K562 (cell line): ENCODE measurements around the gene RBKS. TPM values are rescaled to one million over a fixed set of nuclear protein-coding genes. Genes with fewer than 3 reads are reported as not detected.

ENCODE experiments used
- ATAC-seq: fragments of 200-7000 bp; cut with Tn5 transposase; 3 replicates; pipeline ENCODE4 v1.9.1; 2020; ENCODE audit warnings: moderate library complexity
- BruUV-seq: library from RNA; stranded (reverse); fragments of 400-500 nt; replicated peaks from 2 replicates; lab custom pipeline; 2021; lab: Mats Ljungman, UMichigan
- CTCF ChIA-PET: fragments of 300-600 bp; formaldehyde crosslinking; extraction: SDS; loops from one replicate; lab custom pipeline; 2021; ENCODE audit warnings: low intra/inter-chr PET ratio; lab: Yijun Ruan, JAX
- POLR2A ChIA-PET: fragments of 300-600, 350-650 bp; sonication (Branson Sonifier 250); formaldehyde crosslinking; extraction: SDS; loops from one replicate; lab custom pipeline; 2021; ENCODE audit warnings: antibody characterized with exemption, inconsistent platforms; lab: Yijun Ruan, JAX
- DNase-seq, 4 experiments: peaks; one replicate each; pipeline versions ENCODE4 v3.0.0 to v3.0.0-alpha.2; 2011 to 2018; ENCODE audit warnings: low spot score in 3 of 4, mixed read lengths in 3 of 4; ENCODE audit errors: extremely low read depth in 1 of 4
- FAIRE-seq: peaks from 2 replicates; lab custom pipeline; 2011; peaks lifted over from hg19 to GRCh38; lab: Jason Lieb, UNC
- H2AFZ ChIP-seq: 2 replicates; pipeline ENCODE4 v1.6.0; 2011; ENCODE audit warnings: low read depth, low read length, control low read depth, inconsistent platforms
- H3K27ac ChIP-seq: fragments of 200-600 bp; 3 replicates; pipeline ENCODE4 v1.8.0; 2011; ENCODE audit warnings: low read depth, mild to moderate bottlenecking, control low read depth, inconsistent platforms, low read length, moderate library complexity, mixed read lengths; ENCODE audit errors: extremely low read depth
- H3K27me3 ChIP-seq, 2 experiments: fragments of 300-600 bp in 1 of 2; 2 replicates in 1 of 2; 3 replicates in 1 of 2; pipeline versions ENCODE4 v1.6.0 to v1.8.0; 2011; ENCODE audit warnings: inconsistent platforms in 2 of 2, low read length in 2 of 2, mild to moderate bottlenecking in 1 of 2, mixed read lengths in 1 of 2, moderate library complexity in 1 of 2; ENCODE audit not compliant: control insufficient read depth in 2 of 2, insufficient read depth in 2 of 2
- H3K36me3 ChIP-seq: fragments of 300-600 bp; 3 replicates; pipeline ENCODE4 v1.8.0; 2011; ENCODE audit warnings: mild to moderate bottlenecking, low read length, inconsistent platforms; ENCODE audit not compliant: control insufficient read depth, insufficient read depth
- H3K4me1 ChIP-seq, 2 experiments: fragments of 200-600 bp in 1 of 2; replicated peaks in 1 of 2; 2 replicates in 1 of 2; 3 replicates in 1 of 2; pipeline versions ENCODE4 v1.5.1 to v1.8.0; 2011; ENCODE audit warnings: inconsistent platforms in 2 of 2, low read length in 2 of 2, mild to moderate bottlenecking in 1 of 2, mixed read lengths in 1 of 2, moderate library complexity in 1 of 2; ENCODE audit not compliant: control insufficient read depth in 2 of 2, insufficient read depth in 2 of 2
- H3K4me2 ChIP-seq: 2 replicates; pipeline ENCODE4 v1.6.1; 2011; ENCODE audit warnings: low read length, control low read depth, inconsistent platforms, mixed read lengths; ENCODE audit not compliant: insufficient read depth
- H3K4me3 ChIP-seq: fragments of 200-600 bp; sonication (generic), shearing (Covaris generic); 2 replicates; pipeline ENCODE4 v1.5.1; 2016; ENCODE audit warnings: control low read depth, inconsistent platforms
- H3K79me2 ChIP-seq: fragments of 200-600 bp; 3 replicates; pipeline ENCODE4 v1.8.0; 2011; ENCODE audit warnings: low read length, inconsistent platforms; ENCODE audit not compliant: control insufficient read depth, insufficient read depth
- H3K9ac ChIP-seq, 2 experiments: 2 replicates each; pipeline versions ENCODE4 v1.6.0 to v1.6.1; 2011; ENCODE audit warnings: low read depth in 2 of 2, low read length in 2 of 2, control low read depth in 1 of 2, inconsistent platforms in 1 of 2, mild to moderate bottlenecking in 1 of 2, mixed read lengths in 1 of 2; ENCODE audit not compliant: insufficient read depth in 1 of 2
- H3K9me1 ChIP-seq: one replicate; pipeline ENCODE4 v1.6.0; 2011; ENCODE audit warnings: inconsistent platforms, mild to moderate bottlenecking, low read length, moderate library complexity; ENCODE audit not compliant: control insufficient read depth, insufficient read depth
- H3K9me3 ChIP-seq: replicated peaks from 2 replicates; pipeline ENCODE4 v1.5.1; 2011; ENCODE audit warnings: low read depth, low read length, inconsistent platforms; ENCODE audit not compliant: control insufficient read depth, insufficient read depth
- H4K20me1 ChIP-seq: replicated peaks from 2 replicates; pipeline ENCODE4 v1.6.1; 2011; ENCODE audit warnings: low read length, inconsistent platforms, mixed read lengths; ENCODE audit not compliant: control insufficient read depth, insufficient read depth
- ATF1 ChIP-seq, 2 experiments: fragments of 450-650 bp in 1 of 2; IDR thresholded peaks; 2 replicates each; pipeline ENCODE4 v1.6.1; 2016; ENCODE audit warnings: missing compliant biosample characterization in 1 of 2, missing genetic modification characterization in 1 of 2
- EHMT2 ChIP-seq: fragments of 450-650 bp; IDR thresholded peaks from 2 replicates; pipeline ENCODE4 v1.6.1; 2018; ENCODE audit warnings: antibody characterized with exemption
- U2AF2 ChIP-seq: fragments of 200-400 bp; formaldehyde crosslinking; optimal IDR thresholded peaks from 2 replicates; pipeline ENCODE3; 2017; ENCODE audit warnings: low read depth, mild to moderate bottlenecking, low read length
- WGBS: fragments of 100-300 bp; shearing (Covaris generic); methylation state at CpG from one replicate; pipeline ENCODE4 v1.1.6; 2016; ENCODE audit warnings: low coverage, mixed read lengths; ENCODE audit not compliant: insufficient coverage; ENCODE audit errors: missing lambda C conversion rate; 5-methylcytosine and 5-hydroxymethylcytosine counted together
- in situ Hi-C: fragments of 300-500 bp; cut with MboI; formaldehyde crosslinking; loops from 4 replicates; pipeline ENCODE4 v1.15.0; 2018; ENCODE audit warnings: inconsistent platforms, mixed read lengths
- intact Hi-C: fragments of 100-400 bp; cut with micrococcal nuclease; formaldehyde crosslinking; loops from 2 replicates; pipeline ENCODE4 v1.14.2; 2022
- polyA plus RNA-seq, 8 experiments: library from polyadenylated mRNA; depleted of rRNA in 4 of 8; stranded (reverse) in 5 of 8; unstranded in 3 of 8; fragments of >200 nt; fragmentation: Nextera tagmentation in 2 of 8; fragmentation: Illumina TruSeq in 1 of 8; extraction: Ambion mirVana in 2 of 8; extraction: Trizol in 1 of 8; gene quantifications; 2 replicates each; pipeline versions ENCODE4 v1.2.1 to v1.2.3, GENCODE V29; 2011 to 2014; ENCODE audit warnings: inconsistent platforms in 1 of 8, missing spikeins in 1 of 8
- total RNA-seq, 7 experiments: library from RNA; depleted of rRNA in 6 of 7; stranded (reverse); fragments of >200 nt in 6 of 7; fragmentation: Illumina TruSeq in 2 of 7; extraction: Trizol in 2 of 7; gene quantifications; 2 replicates each; pipeline versions ENCODE4 v1.2.1 to v1.2.3, GENCODE V29; 2011 to 2021; ENCODE audit warnings: low replicate concordance in 1 of 7

The RBKS gene
- total and polyA plus RNA-seq, 9 of the 15 experiments (the other 6 are each of a cell fraction or from before 2014, with no cell fraction given), result 0.06 to 0.39 (median 0.19) TPM

GRCh38 chr2:27911458-27912210 is 21.4 kb upstream of the RBKS start:
- no TSS peak for BruUV-seq
- intact Hi-C loops, result no loop called here
- WGBS, result 55% methylated on average over 2 of the region's 2 CpGs
- ChIA-PET POLR2A (no interaction called here), CTCF (no interaction called here)
- Histone ChIP-seq H3K36me3 (no peaks in the 10 kb centered on the region), H4K20me1 (no peaks in the 10 kb centered on the region), H3K9me1 (no peaks in the 10 kb centered on the region), H3K9me3 (no peaks in the 10 kb centered on the region), H3K27ac (no peak overlapping the region), H3K4me1 (no peaks in the 10 kb centered on the region; a peak in 2 of 5 replicates), H3K4me3 (no peak overlapping the region), H3K27me3 (no peaks in the 10 kb centered on the region), H2AFZ (no peak overlapping the region), H3K79me2 (no peaks in the 10 kb centered on the region), H3K4me2 (no peak overlapping the region), H3K9ac (no peak overlapping the region)
- no peak for DNase-seq
- no peak for FAIRE-seq
- in situ Hi-C loops, result no loop called here
- no peak for ATAC-seq
- no peak for TF ChIP-seq EHMT2
- no peak for TF ChIP-seq U2AF2

GRCh38 chr2:27909901-27910300 is 19.7 kb upstream of the RBKS start:
- WGBS, result 50% methylated on average over 2 of the region's 2 CpGs
- H3K27ac ChIP-seq, result no peak overlapping the region
- CTCF ChIA-PET, result no interaction called here

More at GRCh38 chr2:27909901-27910300, 19.7 kb upstream of the RBKS start:
- intact Hi-C loops, result no loop called here
- Histone ChIP-seq H3K9me3 (no peaks in the 10 kb centered on the region), H3K9me1 (no peaks in the 10 kb centered on the region), H3K4me1 (no peaks in the 10 kb centered on the region; a peak in 2 of 5 replicates), H3K79me2 (no peaks in the 10 kb centered on the region), H3K4me3 (no peak overlapping the region), H2AFZ (no peak overlapping the region), H4K20me1 (no peaks in the 10 kb centered on the region), H3K27me3 (no peaks in the 10 kb centered on the region), H3K9ac (no peak overlapping the region), H3K4me2 (no peak overlapping the region), H3K36me3 (no peaks in the 10 kb centered on the region)
- in situ Hi-C loops, result no loop called here
- DNase-seq (no peak), ATAC-seq (no peak), FAIRE-seq (no peak)
- POLR2A ChIA-PET, result no interaction called here
- TF ChIP-seq ATF1 (CRISPR knock-in tag; IDR thresholded peaks at IDR 0.05) (no peak), ATF1 (tag; IDR thresholded peaks at IDR 0.05) (no peak)
- BruUV-seq, result no TSS peak
